HCT116 (cell line): Measurements from ENCODE around the gene ENOX1. TPM values are rescaled to one million over a fixed set of nuclear protein-coding genes. Genes with fewer than 3 reads are reported as not detected.

ENCODE experiments used
- ATAC-seq: fragments of 200-7000 bp; cut with Tn5 transposase; 2 replicates; pipeline ENCODE4 v1.9.1; 2020; ENCODE audit warnings: mild to moderate bottlenecking, moderate library complexity
- BruUV-seq: library from RNA; stranded (reverse); fragments of 400-500 nt; replicated peaks from 2 replicates; lab custom pipeline; 2021; lab: Mats Ljungman, UMichigan
- CTCF ChIA-PET: fragments of 300-600 bp; sonication (Branson Sonifier 250); formaldehyde crosslinking; loops from one replicate; lab custom pipeline; 2021; ENCODE audit warnings: antibody characterized with exemption; lab: Charles Lee
- POLR2A ChIA-PET: fragments of 300-600, 350-600 bp; sonication (Branson Sonifier 250); formaldehyde crosslinking; loops from one replicate; lab custom pipeline; 2021; ENCODE audit warnings: antibody characterized with exemption; lab: Charles Lee
- RAD21 ChIA-PET, 2 experiments: fragments of 300-600 bp; sonication (Branson Sonifier 250); formaldehyde crosslinking; loops; one replicate each; lab custom pipeline; 2023; ENCODE audit warnings: low total read pairs in 2 of 2; ENCODE audit not compliant: uncharacterized antibody in 2 of 2, unreplicated experiment in 2 of 2, low non-redundant PET in 1 of 2; lab: Charles Lee
- DNase-seq: peaks from one replicate; pipeline ENCODE4 v3.0.0-alpha.2; 2010; ENCODE audit warnings: low read depth, low spot score
- H2AFZ ChIP-seq: fragments of 200-600 bp; shearing (Covaris generic), sonication (generic); 2 replicates; pipeline ENCODE4 v1.6.1; 2017; ENCODE audit warnings: low read depth, mixed run types, mixed read lengths, antibody characterized with exemption, low read length; ENCODE audit not compliant: poor library complexity, severe bottlenecking
- H3K27ac ChIP-seq: 2 replicates; pipeline ENCODE4 v1.5.1; 2012; ENCODE audit warnings: low read depth, low read length
- H3K27me3 ChIP-seq: fragments of 200-600 bp; sonication (generic); 2 replicates; pipeline ENCODE4 v1.6.1; 2016; ENCODE audit warnings: mixed run types, low read length, mixed read lengths; ENCODE audit not compliant: insufficient read depth
- H3K36me3 ChIP-seq, 2 experiments: fragments of 200-500 bp in 1 of 2; fragments of 200-600 bp in 1 of 2; sonication (Bioruptor generic) in 1 of 2; sonication (generic) in 1 of 2; 2 replicates each; pipeline versions ENCODE4 v1.5.1 to v1.6.1; 2014 to 2016; ENCODE audit warnings: low read length in 2 of 2, inconsistent platforms in 1 of 2, mixed read lengths in 1 of 2, mixed run types in 1 of 2; ENCODE audit not compliant: insufficient read depth in 2 of 2, control insufficient read depth in 1 of 2
- H3K4me1 ChIP-seq, 2 experiments: fragments of 200-600 bp in 1 of 2; sonication (generic) in 1 of 2; 2 replicates each; pipeline versions ENCODE4 v1.5.1 to v1.6.1; 2012 to 2017; ENCODE audit warnings: low read length in 2 of 2, inconsistent platforms in 1 of 2, mild to moderate bottlenecking in 1 of 2, mixed read lengths in 1 of 2, mixed run types in 1 of 2, moderate library complexity in 1 of 2; ENCODE audit not compliant: insufficient read depth in 2 of 2, control insufficient read depth in 1 of 2
- H3K4me2 ChIP-seq: fragments of 200-600 bp; sonication (generic); 2 replicates; pipeline ENCODE4 v1.6.1; 2017; ENCODE audit warnings: mixed run types, low read length, mixed read lengths
- H3K4me3 ChIP-seq, 2 experiments: fragments of 200-600 bp in 1 of 2; sonication (generic) in 1 of 2; replicated peaks in 1 of 2; 2 replicates each; pipeline ENCODE4 v1.5.1; 2011 to 2016; ENCODE audit warnings: low read length in 2 of 2, control low read depth in 1 of 2, low read depth in 1 of 2, mild to moderate bottlenecking in 1 of 2, mixed read lengths in 1 of 2, mixed run types in 1 of 2
- H3K79me2 ChIP-seq: fragments of 200-600 bp; sonication (generic); 2 replicates; pipeline ENCODE4 v1.6.1; 2017; ENCODE audit warnings: mild to moderate bottlenecking, mixed run types, low read length, moderate library complexity, mixed read lengths; ENCODE audit not compliant: insufficient read depth
- H3K9ac ChIP-seq: fragments of 200-600 bp; sonication (generic); 2 replicates; pipeline ENCODE4 v1.6.1; 2016; ENCODE audit warnings: low read length, mixed read lengths
- H3K9me2 ChIP-seq: fragments of 200-600 bp; sonication (generic), shearing (Covaris generic); 2 replicates; pipeline ENCODE4 v1.6.1; 2017; ENCODE audit warnings: mixed run types, mild to moderate bottlenecking, moderate library complexity; ENCODE audit not compliant: insufficient read depth
- H3K9me3 ChIP-seq, 2 experiments: fragments of 200-500 bp in 1 of 2; fragments of 200-600 bp in 1 of 2; sonication (Bioruptor generic) in 1 of 2; sonication (generic) in 1 of 2; 2 replicates each; pipeline ENCODE4 v1.6.1; 2014 to 2017; ENCODE audit warnings: low read length in 2 of 2, mixed read lengths in 2 of 2, inconsistent platforms in 1 of 2, low read depth in 1 of 2, mild to moderate bottlenecking in 1 of 2, mixed run types in 1 of 2, moderate library complexity in 1 of 2; ENCODE audit not compliant: control insufficient read depth in 1 of 2, insufficient read depth in 1 of 2
- H4K20me1 ChIP-seq: fragments of 200-600 bp; sonication (generic), shearing (Covaris generic); 2 replicates; pipeline ENCODE4 v1.6.1; 2017; ENCODE audit warnings: mixed run types, mild to moderate bottlenecking, moderate library complexity; ENCODE audit not compliant: insufficient read depth
- CBX3 ChIP-seq: IDR thresholded peaks from 2 replicates; pipeline ENCODE4 v1.6.1; 2012; ENCODE audit warnings: low read depth
- EGR1 ChIP-seq: IDR thresholded peaks from 2 replicates; pipeline ENCODE4 v1.6.1; 2012; ENCODE audit warnings: low read depth
- EZH2 ChIP-seq: fragments of 200-600 bp; sonication (generic); IDR thresholded peaks from 2 replicates; pipeline ENCODE4 v1.6.1; 2017; ENCODE audit warnings: antibody characterized with exemption, mixed run types
- FOSL1 ChIP-seq: IDR thresholded peaks from 2 replicates; pipeline ENCODE4 v1.6.1; 2012; ENCODE audit warnings: low read depth
- ZFX ChIP-seq: fragments of 450-650 bp; IDR thresholded peaks from 2 replicates; pipeline ENCODE4 v1.6.1; 2017
- intact Hi-C: fragments of 100-400 bp; cut with micrococcal nuclease; formaldehyde crosslinking; loops from 2 replicates; pipeline ENCODE4 v1.10.0; 2022
- total RNA-seq: library from RNA; stranded (reverse); gene quantifications from one replicate; pipeline ENCODE4 v1.2.1, GENCODE V29; 2021; ENCODE audit not compliant: unreplicated experiment
- TF ChIP-seq, protein P1 (sequence below): IDR thresholded peaks from 2 replicates; pipeline ENCODE4 v1.6.1; 2012; ENCODE audit warnings: low read depth
- TF ChIP-seq, protein P2 (sequence below): IDR thresholded peaks from 2 replicates; pipeline ENCODE4 v1.6.1; 2012
- TF ChIP-seq, protein P3 (sequence below): IDR thresholded peaks from 2 replicates; pipeline ENCODE4 v1.6.1; 2011; ENCODE audit warnings: mild to moderate bottlenecking, low read length, moderate library complexity; ENCODE audit not compliant: insufficient replicate concordance; ENCODE audit errors: extremely low read depth

Gene ENOX1
- total RNA-seq, 1 experiment from 2014 or later: 4.5 TPM

DNA sequence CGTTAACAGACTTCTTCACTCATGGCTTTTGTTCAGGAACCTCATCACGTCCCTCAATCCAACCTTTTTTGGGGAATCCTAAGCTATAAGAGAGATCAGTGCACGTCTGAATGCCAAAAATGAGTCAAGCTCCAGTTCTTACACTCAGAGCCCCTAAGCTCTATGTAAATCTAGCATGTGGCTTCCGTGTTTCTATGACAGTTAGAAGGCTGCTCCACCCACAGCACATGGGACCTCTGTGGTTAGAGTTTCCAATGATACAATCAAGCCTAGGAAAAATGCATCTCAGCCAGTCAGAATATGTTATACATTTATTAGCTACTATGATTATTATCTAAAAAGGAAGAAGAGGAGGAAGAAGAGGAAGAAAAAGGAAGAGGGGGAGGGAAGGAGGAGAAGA is 135.9 kb downstream of the ENOX1 start (continued):
- TF ChIP-seq, protein P1, sequence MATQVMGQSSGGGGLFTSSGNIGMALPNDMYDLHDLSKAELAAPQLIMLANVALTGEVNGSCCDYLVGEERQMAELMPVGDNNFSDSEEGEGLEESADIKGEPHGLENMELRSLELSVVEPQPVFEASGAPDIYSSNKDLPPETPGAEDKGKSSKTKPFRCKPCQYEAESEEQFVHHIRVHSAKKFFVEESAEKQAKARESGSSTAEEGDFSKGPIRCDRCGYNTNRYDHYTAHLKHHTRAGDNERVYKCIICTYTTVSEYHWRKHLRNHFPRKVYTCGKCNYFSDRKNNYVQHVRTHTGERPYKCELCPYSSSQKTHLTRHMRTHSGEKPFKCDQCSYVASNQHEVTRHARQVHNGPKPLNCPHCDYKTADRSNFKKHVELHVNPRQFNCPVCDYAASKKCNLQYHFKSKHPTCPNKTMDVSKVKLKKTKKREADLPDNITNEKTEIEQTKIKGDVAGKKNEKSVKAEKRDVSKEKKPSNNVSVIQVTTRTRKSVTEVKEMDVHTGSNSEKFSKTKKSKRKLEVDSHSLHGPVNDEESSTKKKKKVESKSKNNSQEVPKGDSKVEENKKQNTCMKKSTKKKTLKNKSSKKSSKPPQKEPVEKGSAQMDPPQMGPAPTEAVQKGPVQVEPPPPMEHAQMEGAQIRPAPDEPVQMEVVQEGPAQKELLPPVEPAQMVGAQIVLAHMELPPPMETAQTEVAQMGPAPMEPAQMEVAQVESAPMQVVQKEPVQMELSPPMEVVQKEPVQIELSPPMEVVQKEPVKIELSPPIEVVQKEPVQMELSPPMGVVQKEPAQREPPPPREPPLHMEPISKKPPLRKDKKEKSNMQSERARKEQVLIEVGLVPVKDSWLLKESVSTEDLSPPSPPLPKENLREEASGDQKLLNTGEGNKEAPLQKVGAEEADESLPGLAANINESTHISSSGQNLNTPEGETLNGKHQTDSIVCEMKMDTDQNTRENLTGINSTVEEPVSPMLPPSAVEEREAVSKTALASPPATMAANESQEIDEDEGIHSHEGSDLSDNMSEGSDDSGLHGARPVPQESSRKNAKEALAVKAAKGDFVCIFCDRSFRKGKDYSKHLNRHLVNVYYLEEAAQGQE: no peak
- TF ChIP-seq EZH2: no peak
- TF ChIP-seq FOSL1: no peak
- TF ChIP-seq ZFX: no peak

DNA sequence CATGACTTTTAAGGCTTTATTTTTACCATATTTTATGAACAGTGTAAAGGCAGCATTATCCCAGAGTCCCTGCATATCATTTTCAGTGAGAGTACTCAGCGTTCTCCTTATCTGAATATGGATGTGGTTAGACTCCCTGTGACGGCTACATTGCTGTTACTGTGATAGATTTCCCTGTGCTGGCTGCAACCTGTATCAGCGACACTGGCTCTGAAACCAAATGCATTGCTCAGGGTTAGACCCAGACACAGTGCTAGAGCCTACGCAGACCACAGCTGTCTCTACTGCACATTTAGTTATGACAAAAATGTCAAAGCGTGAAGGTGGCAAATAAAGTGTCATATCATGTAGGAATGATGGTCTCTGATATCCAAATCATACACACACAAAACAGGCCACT is 138.0 kb downstream of the ENOX1 start:
- H3K27ac ChIP-seq: no peak overlapping the region
- intact Hi-C loops: no loop called here
- H3K4me1 ChIP-seq: no peaks in the 10 kb centered on the region
- H3K9ac ChIP-seq: no peak overlapping the region
- CTCF ChIA-PET: no interaction called here
- DNase-seq: no peak
- RAD21 ChIA-PET: no interaction called here
- no peaks in the 10 kb centered on the region for H3K9me3 ChIP-seq
- no peak for ATAC-seq
- no peak overlapping the region for H3K4me2 ChIP-seq
- no peak overlapping the region for H2AFZ ChIP-seq
- no peaks in the 10 kb centered on the region for H3K9me2 ChIP-seq
- no peaks in the 10 kb centered on the region for H3K79me2 ChIP-seq
- BruUV-seq: no TSS peak
- no peaks in the 10 kb centered on the region; the same call in 1 of the 2 replicates for H4K20me1 ChIP-seq
- no peak overlapping the region for H3K4me3 ChIP-seq
- POLR2A ChIA-PET: no interaction called here
- TF ChIP-seq, protein P2, sequence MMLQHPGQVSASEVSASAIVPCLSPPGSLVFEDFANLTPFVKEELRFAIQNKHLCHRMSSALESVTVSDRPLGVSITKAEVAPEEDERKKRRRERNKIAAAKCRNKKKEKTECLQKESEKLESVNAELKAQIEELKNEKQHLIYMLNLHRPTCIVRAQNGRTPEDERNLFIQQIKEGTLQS: no peak
- no peak for TF ChIP-seq CBX3
- TF ChIP-seq EGR1: no peak
- TF ChIP-seq, protein P3, sequence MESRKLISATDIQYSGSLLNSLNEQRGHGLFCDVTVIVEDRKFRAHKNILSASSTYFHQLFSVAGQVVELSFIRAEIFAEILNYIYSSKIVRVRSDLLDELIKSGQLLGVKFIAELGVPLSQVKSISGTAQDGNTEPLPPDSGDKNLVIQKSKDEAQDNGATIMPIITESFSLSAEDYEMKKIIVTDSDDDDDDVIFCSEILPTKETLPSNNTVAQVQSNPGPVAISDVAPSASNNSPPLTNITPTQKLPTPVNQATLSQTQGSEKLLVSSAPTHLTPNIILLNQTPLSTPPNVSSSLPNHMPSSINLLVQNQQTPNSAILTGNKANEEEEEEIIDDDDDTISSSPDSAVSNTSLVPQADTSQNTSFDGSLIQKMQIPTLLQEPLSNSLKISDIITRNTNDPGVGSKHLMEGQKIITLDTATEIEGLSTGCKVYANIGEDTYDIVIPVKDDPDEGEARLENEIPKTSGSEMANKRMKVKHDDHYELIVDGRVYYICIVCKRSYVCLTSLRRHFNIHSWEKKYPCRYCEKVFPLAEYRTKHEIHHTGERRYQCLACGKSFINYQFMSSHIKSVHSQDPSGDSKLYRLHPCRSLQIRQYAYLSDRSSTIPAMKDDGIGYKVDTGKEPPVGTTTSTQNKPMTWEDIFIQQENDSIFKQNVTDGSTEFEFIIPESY: no peak
- H3K27me3 ChIP-seq: no peaks in the 10 kb centered on the region; the same call in 1 of the 2 replicates
- H3K36me3 ChIP-seq: no peaks in the 10 kb centered on the region
